H7 (cell line): ENCODE results near the gene KCNQ1. TPM values are rescaled to one million over a fixed set of nuclear protein-coding genes. Genes with fewer than 3 reads are reported as not detected.

Experiments used
- DNase-seq: peaks from one replicate; pipeline ENCODE4 v3.0.0; 2012
- H3K27me3 ChIP-seq: 2 replicates; pipeline ENCODE4 v1.6.0; 2011; ENCODE audit warnings: mild to moderate bottlenecking, low read length; ENCODE audit not compliant: control insufficient read depth, insufficient read depth
- H3K36me3 ChIP-seq: replicated peaks from 2 replicates; pipeline ENCODE4 v1.5.1; 2011; ENCODE audit warnings: low read length; ENCODE audit not compliant: control insufficient read depth, insufficient read depth
- H3K4me3 ChIP-seq: 2 replicates; pipeline ENCODE4 v1.5.1; 2011; ENCODE audit warnings: low read depth, mild to moderate bottlenecking, control low read depth, low read length, moderate library complexity; ENCODE audit not compliant: insufficient read depth
- total RNA-seq: library from RNA; depleted of rRNA; stranded (reverse); fragments of >200 nt; shearing (Covaris generic); gene quantifications from 2 replicates; pipeline ENCODE4 v1.2.3, GENCODE V29; 2014

KCNQ1 gene
- total RNA-seq, 1 experiment from 2014 or later, result 0.48 TPM

DNA sequence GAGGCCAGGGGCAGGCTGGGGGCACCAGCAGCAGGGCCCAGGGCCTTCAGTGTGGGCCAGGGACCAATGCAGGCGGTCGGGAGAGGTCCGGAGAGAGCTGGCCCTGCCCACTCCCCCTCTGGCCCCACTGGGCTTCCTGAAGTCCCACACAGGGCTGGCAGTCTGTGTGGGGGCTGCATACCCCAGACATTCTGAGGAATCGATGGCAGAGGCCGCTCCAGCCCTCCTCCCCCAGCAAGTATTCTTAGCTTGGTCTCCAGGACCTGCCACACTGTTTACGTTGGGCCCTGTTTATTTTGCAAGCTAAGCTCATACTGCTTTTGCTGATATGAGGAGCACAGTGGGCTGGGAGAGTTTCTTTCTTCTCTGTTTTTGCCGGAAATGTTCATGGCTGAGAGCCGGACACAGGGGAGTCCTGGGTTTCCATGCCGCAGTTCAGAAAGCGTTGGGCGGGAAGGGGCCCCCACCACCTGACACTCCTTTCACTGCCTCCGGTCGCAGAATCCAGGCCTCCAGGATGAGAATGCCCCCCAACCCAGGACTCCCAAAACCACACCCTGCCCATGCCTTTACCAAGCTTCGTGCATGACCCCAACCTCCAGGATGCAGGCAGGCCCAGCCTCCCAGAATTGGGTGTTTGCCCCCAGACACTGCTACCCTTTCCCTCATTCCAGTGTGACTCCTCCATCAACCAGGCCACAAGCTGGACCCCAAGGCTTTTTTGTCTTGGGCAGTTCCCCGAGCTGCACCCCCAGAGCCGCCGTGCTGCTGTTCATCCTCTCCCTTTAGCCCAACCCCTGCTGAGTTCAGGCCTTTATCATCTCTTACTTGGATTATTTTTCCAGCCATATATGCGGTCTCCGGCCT is 336.8 kb downstream of the KCNQ1 start:
- H3K27me3 ChIP-seq, result no peaks in the 10 kb centered on the region; the same call in 1 of the 2 replicates
- no peak overlapping the region for H3K4me3 ChIP-seq
- peak; percentile 41 for DNase-seq
- H3K36me3 ChIP-seq, result no peaks in the 10 kb centered on the region

DNA sequence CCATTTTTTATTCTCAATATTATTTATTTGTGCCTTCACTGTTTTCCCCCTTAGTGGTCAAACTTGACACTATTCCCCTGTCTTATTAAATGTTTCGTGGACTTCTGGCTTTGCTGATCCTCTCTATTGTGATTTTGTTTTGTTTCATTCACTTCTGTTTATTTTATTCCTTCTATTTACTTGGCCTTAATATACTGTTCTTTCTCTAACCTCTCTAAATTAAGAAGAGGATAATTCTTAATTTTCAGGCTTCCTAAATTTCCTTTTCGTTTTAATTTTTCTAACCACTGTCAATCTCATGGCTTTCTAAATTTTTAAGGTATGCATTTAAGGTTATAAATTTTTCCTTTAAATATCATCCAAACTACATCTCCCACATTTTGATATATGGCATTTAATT is 338.0 kb downstream of the KCNQ1 start:
- no peaks in the 10 kb centered on the region; the same call in 1 of the 2 replicates for H3K27me3 ChIP-seq
- no peak for DNase-seq
- H3K36me3 ChIP-seq, result no peaks in the 10 kb centered on the region
- H3K4me3 ChIP-seq, result no peak overlapping the region

DNA sequence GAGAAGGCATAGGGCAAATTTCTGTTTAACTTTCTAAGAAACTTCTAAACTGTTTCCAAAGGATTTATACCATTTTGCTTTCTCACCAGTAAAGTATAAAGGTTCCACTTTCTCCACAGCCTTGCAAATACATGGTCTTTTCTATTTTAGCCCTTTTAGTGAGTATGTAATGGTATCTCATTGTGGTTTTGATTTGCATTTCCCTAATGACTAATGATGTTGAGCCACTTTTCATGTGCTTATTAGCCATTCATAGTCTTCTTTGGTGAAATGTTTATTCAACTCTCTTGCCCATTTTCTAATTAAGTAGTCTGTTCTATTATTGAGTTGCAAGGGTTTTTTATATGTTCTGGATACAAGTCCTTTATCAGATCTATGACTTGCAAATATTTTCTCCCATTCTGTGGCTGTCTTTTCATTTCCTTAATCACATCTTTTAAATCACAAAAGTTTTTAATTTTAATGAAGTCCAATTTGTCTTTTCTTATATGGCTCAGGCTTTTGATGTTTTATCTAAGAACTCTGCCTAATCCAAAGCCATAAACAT is 338.8 kb downstream of the KCNQ1 start:
- Histone ChIP-seq H3K4me3 (no peak overlapping the region), H3K36me3 (no peaks in the 10 kb centered on the region), H3K27me3 (no peaks in the 10 kb centered on the region; the same call in 1 of the 2 replicates)
- no peak for DNase-seq

DNA sequence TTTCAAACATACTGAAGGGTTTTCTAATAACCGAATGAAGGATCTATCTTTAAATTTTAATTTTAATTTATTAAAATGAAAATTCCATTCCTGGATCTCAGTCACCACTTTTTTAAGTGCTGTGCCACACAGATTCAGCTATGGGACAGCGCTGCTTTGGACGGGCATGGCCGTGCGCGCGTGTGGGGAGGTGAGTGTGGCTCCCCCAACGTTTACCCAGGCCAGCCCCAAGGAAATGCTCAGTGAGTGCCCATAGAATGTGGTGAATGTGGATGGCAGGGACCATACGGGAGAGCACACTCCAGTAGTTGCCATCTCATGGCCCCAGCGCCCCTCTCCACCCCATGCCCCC is 343.0 kb downstream of the KCNQ1 start:
- peaks cover 7% of the 10 kb centered on the region for H3K27me3 ChIP-seq
- no peak overlapping the region for H3K4me3 ChIP-seq
- no peak for DNase-seq
- H3K36me3 ChIP-seq, result no peaks in the 10 kb centered on the region

DNA sequence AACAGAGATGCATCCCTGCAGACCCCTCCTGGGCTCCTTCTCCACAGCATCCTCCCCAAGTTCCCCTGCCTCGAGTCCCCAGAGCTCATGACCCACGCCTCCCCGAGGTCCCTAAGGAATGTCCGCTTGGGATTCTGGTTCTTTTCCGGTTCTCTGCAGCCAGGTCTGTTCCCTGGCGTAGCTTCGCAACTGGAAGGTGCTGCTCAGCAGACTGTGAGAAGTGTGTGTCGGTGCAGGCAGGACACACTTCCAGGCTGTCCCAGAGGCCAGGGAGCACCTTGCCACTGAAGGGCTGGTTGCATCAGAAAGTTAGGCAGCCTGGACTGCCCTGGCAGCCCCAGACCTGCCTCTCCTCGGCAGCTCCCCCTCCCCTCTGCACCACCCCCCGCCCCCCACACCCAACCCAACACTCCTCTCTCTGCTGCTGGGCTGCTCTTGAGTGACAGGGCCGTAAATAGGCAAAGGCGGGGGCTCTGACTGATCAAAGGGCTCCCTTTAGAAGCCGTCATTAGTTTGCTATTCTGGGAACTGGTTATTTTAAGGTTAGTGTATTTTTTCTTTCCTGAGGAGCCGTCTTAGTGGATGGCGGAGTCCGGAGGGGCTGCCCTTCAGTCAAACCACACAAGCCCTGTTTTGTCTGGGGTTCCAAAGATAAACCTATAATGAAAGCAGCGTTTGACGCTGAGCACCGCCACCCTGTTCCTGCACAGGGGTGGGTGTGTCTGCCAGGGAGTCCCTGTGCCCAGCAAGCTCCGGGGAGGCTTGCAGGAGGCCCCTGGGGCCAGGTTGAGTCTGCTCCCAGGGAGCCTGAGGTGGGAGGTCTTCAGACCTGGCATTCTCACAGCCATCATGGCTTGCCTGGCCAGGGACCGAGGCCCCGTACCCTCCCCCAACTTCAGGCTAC is 343.6 kb downstream of the KCNQ1 start:
- peaks cover 7% of the 10 kb centered on the region for H3K27me3 ChIP-seq
- H3K4me3 ChIP-seq, result no peak overlapping the region
- no peaks in the 10 kb centered on the region for H3K36me3 ChIP-seq
- DNase-seq, result peak; percentile 82

DNA sequence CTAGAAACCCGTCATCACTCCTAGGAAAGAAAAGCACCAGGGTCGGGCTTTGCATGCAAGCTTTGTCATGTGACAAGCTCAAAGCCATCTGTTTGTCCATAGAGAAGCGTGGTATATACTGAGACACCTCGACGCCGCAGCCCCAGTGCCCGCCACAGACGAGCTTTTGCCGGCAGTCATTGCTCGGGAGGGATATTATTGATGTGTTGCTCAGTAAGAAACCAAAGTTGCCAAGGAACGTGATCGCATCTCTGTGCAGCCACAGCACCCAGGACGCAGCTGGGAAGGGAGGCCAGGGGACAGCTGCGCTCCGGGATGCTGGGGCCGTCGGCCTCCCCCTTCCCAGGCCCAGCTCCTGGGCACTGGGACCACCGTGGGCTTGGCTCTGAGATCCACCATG is 344.5 kb downstream of the KCNQ1 start:
- Histone ChIP-seq H3K4me3 (no peak overlapping the region), H3K36me3 (no peaks in the 10 kb centered on the region), H3K27me3 (peaks cover 7% of the 10 kb centered on the region)
- DNase-seq, result peak; percentile 37

DNA sequence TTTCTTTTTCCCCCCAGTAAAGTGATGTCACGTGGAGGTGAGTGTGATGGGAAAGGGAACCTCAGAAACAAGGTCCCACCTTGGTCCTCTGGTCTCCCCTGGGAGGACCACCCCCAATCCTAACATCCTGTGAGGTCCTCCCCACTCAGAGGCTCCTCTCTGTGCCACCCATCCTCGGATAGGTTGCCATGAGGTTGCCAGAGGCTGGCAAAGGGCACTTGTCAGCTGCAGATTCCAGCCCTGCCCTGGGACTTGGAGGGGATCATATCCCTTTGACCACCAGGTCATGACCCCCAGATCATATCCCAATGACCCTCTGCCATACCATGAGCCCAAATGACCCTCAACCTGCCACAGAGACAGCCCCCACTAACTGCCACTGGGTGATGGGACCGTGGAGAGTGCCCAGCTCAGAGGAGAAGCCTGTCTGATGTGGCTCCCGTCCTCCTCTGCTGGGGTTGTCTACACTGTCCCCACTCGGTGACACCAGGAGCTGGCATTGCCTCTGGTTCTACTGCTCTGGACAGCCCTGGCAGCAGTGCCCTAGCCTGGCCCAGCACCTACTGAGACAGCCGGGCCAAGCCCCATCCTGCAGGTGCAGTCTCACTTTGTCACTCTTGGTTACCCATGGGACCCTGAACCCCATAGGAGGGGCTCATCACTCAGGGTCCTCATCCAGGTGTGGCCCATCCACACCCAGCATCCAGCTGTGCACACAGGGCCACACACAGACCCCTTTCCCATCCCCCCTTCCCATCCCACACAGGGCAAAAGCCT is 345.2 kb downstream of the KCNQ1 start:
- no peaks in the 10 kb centered on the region for H3K36me3 ChIP-seq
- H3K4me3 ChIP-seq, result no peak overlapping the region
- peaks cover 7% of the 10 kb centered on the region for H3K27me3 ChIP-seq
- DNase-seq, result peak; percentile 22

DNA sequence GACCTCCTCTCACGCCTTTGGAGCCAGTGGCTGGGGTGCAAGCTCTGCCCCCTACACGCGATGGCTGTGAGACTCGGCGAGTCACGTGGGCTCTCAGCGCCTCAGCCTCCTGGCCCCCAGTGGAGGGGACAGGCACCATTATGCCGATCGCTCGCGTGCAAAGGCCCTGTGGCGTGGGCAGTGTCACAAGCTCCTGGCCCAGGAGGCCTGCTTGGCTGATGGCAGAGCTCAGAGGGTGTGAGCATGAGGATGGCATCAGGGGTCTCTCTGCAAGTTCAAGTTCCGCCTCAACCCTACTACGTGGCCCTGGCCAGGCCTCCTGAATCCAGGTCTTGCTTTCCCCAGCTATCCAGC is 345.7 kb downstream of the KCNQ1 start:
- Histone ChIP-seq H3K36me3 (no peaks in the 10 kb centered on the region), H3K27me3 (peaks cover 7% of the 10 kb centered on the region), H3K4me3 (no peak overlapping the region)
- no peak for DNase-seq

DNA sequence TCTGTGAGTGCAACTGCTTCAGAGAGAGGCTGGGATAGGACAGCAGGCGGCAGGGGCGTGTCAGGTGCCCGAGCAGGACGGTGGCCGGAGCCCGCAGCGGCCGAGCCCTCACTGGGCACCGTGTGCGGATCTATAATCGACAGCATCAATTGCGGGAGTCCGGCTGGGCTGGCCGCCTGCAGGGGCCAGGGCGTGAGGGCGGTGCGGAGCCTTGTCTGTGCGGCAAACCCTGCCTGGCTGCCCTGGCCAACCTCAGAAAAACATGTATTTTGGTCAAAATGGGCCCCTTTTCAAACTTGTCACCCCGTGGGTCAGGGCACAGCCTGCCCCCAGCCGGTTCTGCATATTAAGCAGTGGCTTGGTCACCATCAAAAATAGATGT is 346.3 kb downstream of the KCNQ1 start:
- Histone ChIP-seq H3K4me3 (no peak overlapping the region), H3K27me3 (peaks cover 7% of the 10 kb centered on the region), H3K36me3 (no peaks in the 10 kb centered on the region)
- DNase-seq, result no peak

DNA sequence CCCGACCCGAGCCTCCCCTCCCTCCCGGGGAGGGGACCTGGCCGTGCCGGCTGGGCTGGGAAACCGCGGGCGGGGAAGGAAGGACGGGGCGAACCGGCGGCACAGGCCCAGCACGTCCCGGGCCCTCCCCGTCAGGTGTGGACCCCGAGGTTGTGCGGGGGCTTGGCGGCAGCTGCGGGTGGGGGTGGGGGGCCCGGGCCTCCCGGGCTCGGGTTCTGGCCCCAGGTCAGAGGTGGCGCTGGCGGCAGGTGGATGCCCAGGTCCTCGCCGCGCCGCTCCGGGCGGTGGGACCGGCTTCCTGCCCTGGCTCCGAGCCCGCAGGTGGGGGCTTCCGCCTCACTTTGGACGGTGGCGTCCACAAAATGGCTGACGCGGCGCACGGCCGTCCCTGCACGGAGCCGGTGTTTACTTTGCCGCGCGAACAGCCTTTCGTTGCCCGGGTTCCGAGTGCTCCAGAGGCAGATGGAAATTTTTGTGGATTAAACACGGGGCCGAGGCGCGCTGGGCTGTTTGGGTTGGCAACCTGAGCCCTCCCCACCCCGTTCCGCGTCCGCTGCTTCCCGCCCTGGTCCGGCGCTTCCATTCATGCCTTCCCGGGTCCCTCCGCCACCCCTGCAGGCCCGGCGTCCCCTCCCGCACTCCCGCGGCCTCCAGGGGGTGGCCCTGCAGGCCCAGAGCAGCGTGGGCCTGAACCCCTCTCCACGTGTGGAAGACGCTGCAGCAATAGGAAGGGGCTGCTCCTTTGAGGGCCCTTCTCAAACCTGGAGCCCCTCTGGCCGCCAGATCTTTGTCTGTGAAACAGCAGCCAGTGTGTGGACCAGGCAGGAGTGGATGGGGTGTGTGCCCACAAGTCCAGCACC is 346.9 kb downstream of the KCNQ1 start:
- no peak for DNase-seq
- H3K27me3 ChIP-seq, result peaks cover 7% of the 10 kb centered on the region
- no peaks in the 10 kb centered on the region for H3K36me3 ChIP-seq
- H3K4me3 ChIP-seq, result peak overlapping the region; percentile 20; the same call in 1 of the 2 replicates

DNA sequence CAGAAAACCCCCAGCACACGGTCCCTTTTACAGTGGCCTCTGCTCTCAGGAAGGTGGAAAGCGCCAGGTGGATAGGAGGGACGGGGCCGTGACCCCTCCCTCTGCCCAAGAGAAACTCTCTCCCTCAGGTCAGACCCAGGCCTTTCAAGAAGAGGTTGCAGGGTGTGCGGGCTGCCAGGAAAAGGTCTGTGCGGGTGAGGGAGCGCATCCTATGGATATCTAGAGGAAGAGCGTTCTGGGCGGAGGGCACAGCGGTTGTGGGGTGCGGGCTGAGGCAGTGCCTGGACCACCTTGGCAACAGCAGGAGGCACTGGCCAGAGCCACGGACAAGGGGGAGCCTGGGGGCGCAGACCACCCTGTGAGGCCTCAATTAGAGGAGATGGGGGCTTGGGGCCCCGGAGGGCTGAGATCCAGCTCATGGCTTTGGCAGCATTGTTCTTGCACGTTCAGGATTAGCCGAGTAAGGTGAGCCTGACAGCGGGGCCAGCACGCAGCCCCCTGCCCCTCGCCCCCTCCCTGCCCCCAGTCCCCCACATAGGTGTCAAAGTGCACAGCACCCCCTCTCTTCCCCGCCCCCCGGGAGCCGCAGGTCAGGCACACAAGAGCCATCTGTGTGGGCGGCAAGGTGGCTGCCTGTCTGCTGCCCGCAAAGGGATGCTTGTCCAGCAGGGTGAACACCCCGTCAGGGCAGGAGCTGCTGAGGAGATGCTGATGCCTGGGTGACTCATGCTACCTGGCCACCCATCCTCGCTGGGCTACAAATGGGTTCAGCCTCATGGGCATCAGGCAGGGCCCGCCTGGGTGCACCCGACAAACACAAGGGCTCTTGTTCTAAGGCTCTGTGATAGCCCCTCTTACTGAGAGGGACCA is 347.8 kb downstream of the KCNQ1 start:
- Histone ChIP-seq H3K36me3 (no peaks in the 10 kb centered on the region), H3K27me3 (peaks cover 7% of the 10 kb centered on the region), H3K4me3 (no peak overlapping the region)
- DNase-seq, result no peak

DNA sequence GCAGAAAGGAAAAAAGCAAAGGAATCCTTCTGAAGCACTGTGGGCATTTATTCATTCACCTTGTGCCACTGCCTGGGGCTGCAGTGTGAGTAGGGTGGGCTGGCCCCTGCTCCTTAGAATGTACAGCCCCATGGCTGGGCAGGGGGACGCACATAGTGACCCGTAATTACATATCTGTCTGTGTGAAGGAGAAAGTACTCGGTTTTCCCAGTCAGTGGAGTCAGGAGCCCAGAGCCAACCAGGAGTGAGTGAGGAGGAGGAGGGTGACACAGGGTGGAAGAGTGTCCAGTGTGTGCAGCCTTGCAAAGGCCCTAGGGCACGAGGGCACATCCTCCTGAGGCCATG is 348.9 kb downstream of the KCNQ1 start:
- Histone ChIP-seq H3K36me3 (no peaks in the 10 kb centered on the region), H3K27me3 (peaks cover 7% of the 10 kb centered on the region), H3K4me3 (no peak overlapping the region)
- DNase-seq, result no peak
